Natural killer cell (primary cell): ENCODE measurements around the gene WDR45B. TPM values are rescaled to one million over a fixed set of nuclear protein-coding genes. Genes with fewer than 3 reads are reported as not detected.
A peak's percentile ranks its signal among the peaks of the same experiment; 100 is the strongest.

ENCODE experiments used
- ATAC-seq, 3 donors: fragments of 150-1000 bp in 2 of 3; fragments of 200-7000 bp in 1 of 3; cut with Tn5 transposase; 1 replicate in 1 of 3; 2 replicates in 2 of 3; pipeline ENCODE4 v1.10.0; 2021; ENCODE audit warnings: mild to moderate bottlenecking in 2 of 3, moderate library complexity in 2 of 3
- DNase-seq, 2 donors: peaks; one replicate each; pipeline versions ENCODE4 v3.0.0 to v3.0.0-alpha.2; 2013 to 2021; ENCODE audit warnings: mixed read lengths in 1 of 2
- H3K27ac ChIP-seq: one replicate; pipeline ENCODE4 v1.5.1; 2013; ENCODE audit warnings: mild to moderate bottlenecking, low read length
- H3K27me3 ChIP-seq: one replicate; pipeline ENCODE4 v1.6.1; 2013; ENCODE audit warnings: low read length; ENCODE audit not compliant: control insufficient read depth, insufficient read depth
- H3K36me3 ChIP-seq: one replicate; pipeline ENCODE4 v1.6.1; 2013; ENCODE audit warnings: low read length; ENCODE audit not compliant: control insufficient read depth, insufficient read depth
- H3K4me1 ChIP-seq: one replicate; pipeline ENCODE4 v1.6.1; 2013; ENCODE audit warnings: low read length; ENCODE audit not compliant: control insufficient read depth, insufficient read depth
- H3K4me3 ChIP-seq: one replicate; pipeline ENCODE4 v1.5.1; 2013; ENCODE audit warnings: low read length
- H3K9me3 ChIP-seq: one replicate; pipeline ENCODE4 v1.6.1; 2013; ENCODE audit warnings: low read length; ENCODE audit not compliant: control insufficient read depth, insufficient read depth
- H3K27ac Mint-ChIP-seq, 2 donors: one replicate each; pipeline ENCODE4 v1.8.0; 2022; ENCODE audit warnings: mild to moderate bottlenecking in 2 of 2, mixed read lengths in 2 of 2, moderate library complexity in 1 of 2
- H3K27me3 Mint-ChIP-seq, 2 donors: one replicate each; pipeline ENCODE4 v1.8.0; 2022; ENCODE audit warnings: low read depth in 2 of 2, mixed read lengths in 2 of 2
- H3K36me3 Mint-ChIP-seq: one replicate; pipeline ENCODE4 v1.8.0; 2022; ENCODE audit warnings: mixed read lengths
- H3K4me1 Mint-ChIP-seq, 2 donors: one replicate each; pipeline ENCODE4 v1.8.0; 2022; ENCODE audit warnings: mixed read lengths in 2 of 2
- H3K4me3 Mint-ChIP-seq: one replicate; pipeline ENCODE4 v1.8.0; 2022; ENCODE audit warnings: mild to moderate bottlenecking, moderate library complexity, mixed read lengths
- H3K9me3 Mint-ChIP-seq, 2 donors: one replicate each; pipeline ENCODE4 v1.8.0; 2022; ENCODE audit warnings: mixed read lengths in 2 of 2
- CTCF ChIP-seq: fragments of 200-600 bp; IDR thresholded peaks from one replicate; pipeline ENCODE4 v1.8.0; 2022; ENCODE audit warnings: antibody characterized with exemption
- WGBS: methylation state at CpG from one replicate; pipeline ENCODE4 v1.1.7; 2013; ENCODE audit warnings: missing lambda C conversion rate; ENCODE audit not compliant: insufficient coverage; 5-methylcytosine and 5-hydroxymethylcytosine counted together
- intact Hi-C: fragments of 100-400 bp; cut with micrococcal nuclease; formaldehyde crosslinking; loops from one replicate; pipeline ENCODE4 v1.14.2; 2022
- total RNA-seq, 4 donors: library from RNA; stranded (reverse); fragments of 120-200 nt in 1 of 4; gene quantifications; one replicate each; pipeline versions ENCODE4 v1.2.3 to v1.2.4, GENCODE V29; 2013 to 2022

WDR45B gene
- total RNA-seq, 3 donors from 2014 or later (not counting 1 experiment from before 2014, with no cell fraction given) = 81.8 to 112 (median 94.6) TPM

- H3K36me3 Mint-ChIP-seq = no peaks in the 10 kb centered on the region
- intact Hi-C loops = no loop called here
- Histone ChIP-seq H3K4me3 (no peak overlapping the region), H3K27me3 (no peaks in the 10 kb centered on the region), H3K4me1 (no peaks in the 10 kb centered on the region), H3K27ac (no peak overlapping the region), H3K9me3 (no peaks in the 10 kb centered on the region), H3K36me3 (peaks cover 22% of the 10 kb centered on the region)
- ATAC-seq (no peak), DNase-seq (no peak)
- H3K4me3 Mint-ChIP-seq = no peak overlapping the region
- H3K9me3 Mint-ChIP-seq = no peaks in the 10 kb centered on the region
- WGBS = 92% methylated on average over 5 of the region's 6 CpGs
- H3K27ac Mint-ChIP-seq = no peak overlapping the region
- H3K27me3 Mint-ChIP-seq = no peaks in the 10 kb centered on the region
- TF ChIP-seq CTCF = no peak
- peaks cover 23 to 30% of the 10 kb centered on the region in 2 donors for H3K4me1 Mint-ChIP-seq
Measured at GRCh38 chr17:82631544-82631943, 16.7 kb downstream of the WDR45B start.

- ATAC-seq = no peak
- 96% methylated on average over 12 of the region's 12 CpGs for WGBS
- Mint-ChIP-seq H3K4me1 (peaks cover 18 to 24% of the 10 kb centered on the region in 2 donors), H3K4me3 (no peak overlapping the region), H3K9me3 (no peaks in the 10 kb centered on the region), H3K27ac (peak overlapping the region in 1 of 2 donors; percentile 77), H3K27me3 (no peaks in the 10 kb centered on the region), H3K36me3 (no peaks in the 10 kb centered on the region)
- intact Hi-C loops = no loop called here
- no peaks in the 10 kb centered on the region for H3K27me3 ChIP-seq
- no peak for TF ChIP-seq CTCF
- no peak overlapping the region for H3K4me3 ChIP-seq
- H3K36me3 ChIP-seq = peaks cover 30% of the 10 kb centered on the region
- no peak overlapping the region for H3K27ac ChIP-seq
- no peak for DNase-seq
- H3K4me1 ChIP-seq = no peaks in the 10 kb centered on the region
- no peaks in the 10 kb centered on the region for H3K9me3 ChIP-seq
Measured at GRCh38 chr17:82630212-82630611, 18.0 kb downstream of the WDR45B start.

GRCh38 chr17:82629748-82630147 lies 18.5 kb downstream of the WDR45B start:
- Mint-ChIP-seq H3K36me3 (no peaks in the 10 kb centered on the region), H3K9me3 (no peaks in the 10 kb centered on the region), H3K27me3 (no peaks in the 10 kb centered on the region), H3K4me3 (no peak overlapping the region), H3K27ac (peak overlapping the region; percentile 6 to 77), H3K4me1 (peaks cover 15 to 21% of the 10 kb centered on the region in 2 donors)
- Histone ChIP-seq H3K27me3 (no peaks in the 10 kb centered on the region), H3K27ac (no peak overlapping the region), H3K9me3 (no peaks in the 10 kb centered on the region), H3K36me3 (peaks cover 34% of the 10 kb centered on the region), H3K4me3 (no peak overlapping the region), H3K4me1 (no peaks in the 10 kb centered on the region)
- intact Hi-C loops = no loop called here
- DNase-seq (no peak), ATAC-seq (no peak)
- WGBS = 93% methylated on average over 8 of the region's 8 CpGs
- TF ChIP-seq CTCF = no peak

- Mint-ChIP-seq H3K27me3 (no peaks in the 10 kb centered on the region), H3K27ac (peak overlapping the region; percentile 21 to 22), H3K4me1 (peaks cover 4 to 15% of the 10 kb centered on the region in 2 donors), H3K9me3 (no peaks in the 10 kb centered on the region), H3K4me3 (no peak overlapping the region), H3K36me3 (no peaks in the 10 kb centered on the region)
- intact Hi-C loops = no loop called here
- H3K27me3 ChIP-seq = no peaks in the 10 kb centered on the region
- H3K36me3 ChIP-seq = peaks cover 41% of the 10 kb centered on the region
- peak in 2 of 3 donors; percentile 14 to 17 for ATAC-seq
- no peaks in the 10 kb centered on the region for H3K9me3 ChIP-seq
- no peak for DNase-seq
- no peak for TF ChIP-seq CTCF
- H3K4me1 ChIP-seq = no peaks in the 10 kb centered on the region
- H3K27ac ChIP-seq = no peak overlapping the region
- H3K4me3 ChIP-seq = no peak overlapping the region
- WGBS = 94% methylated on average over 21 of the region's 21 CpGs
Measured at GRCh38 chr17:82627405-82627804, 20.8 kb downstream of the WDR45B start.
